HG02678 (cell line): ENCODE measurements around the gene ITPKA.
"Not testable (repeated sequence)": the region's sequence is repeated elsewhere in the genome, so short reads cannot be mapped to it uniquely, and the experiment has no call there.

Experiments used
- ATAC-seq: cut with Tn5 transposase; IDR thresholded peaks from one replicate; pipeline ENCODE4 v1.9.1; 2021; ENCODE audit warnings: mild to moderate bottlenecking, moderate library complexity; ENCODE audit not compliant: unreplicated experiment

ITPKA gene

GRCh38 chr15:41493205-41493901 lies at the start of gene ITPKA:
TSS of gene ITPKA (plus strand) at chr15:41493874. CDS start at chr15:41493928, 54 bp downstream.
- peak; percentile 72 for ATAC-seq

- no peak for ATAC-seq
These were observed 48.3 kb upstream of the ITPKA start for GRCh38 chr15:41445399-41445798.

- no peak for ATAC-seq
These were observed 31.4 kb upstream of the ITPKA start for GRCh38 chr15:41462084-41462795.

GRCh38 chr15:41464889-41465580 lies 28.6 kb upstream of the ITPKA start:
- no peak for ATAC-seq

- ATAC-seq, result no peak
These were observed 27.8 kb upstream of the ITPKA start for GRCh38 chr15:41465822-41466421.

- no peak for ATAC-seq
These were observed 27.0 kb upstream of the ITPKA start for GRCh38 chr15:41466711-41467110.

- not testable (repeated sequence) for ATAC-seq
These were observed 24.0 kb upstream of the ITPKA start for GRCh38 chr15:41469644-41470043.

GRCh38 chr15:41473418-41473817 lies 20.3 kb upstream of the ITPKA start:
- no peak for ATAC-seq

- ATAC-seq, result no peak
These were observed 19.2 kb upstream of the ITPKA start for GRCh38 chr15:41474436-41474835.

- ATAC-seq, result no peak
These were observed 18.7 kb upstream of the ITPKA start for GRCh38 chr15:41474941-41475340.

- ATAC-seq, result no peak
These were observed 17.1 kb upstream of the ITPKA start for GRCh38 chr15:41476416-41477048.

GRCh38 chr15:41480396-41481140 lies 13.1 kb upstream of the ITPKA start:
- no peak for ATAC-seq

- ATAC-seq, result no peak
These were observed 11.4 kb upstream of the ITPKA start for GRCh38 chr15:41482110-41482877.

GRCh38 chr15:41483115-41483514 lies 10.6 kb upstream of the ITPKA start:
- peak; percentile 75 for ATAC-seq

- no peak for ATAC-seq
These were observed 10.2 kb upstream of the ITPKA start for GRCh38 chr15:41483519-41483918.

- no peak for ATAC-seq
These were observed 8.6 kb upstream of the ITPKA start for GRCh38 chr15:41484937-41485625.

- no peak for ATAC-seq
These were observed 7.4 kb upstream of the ITPKA start for GRCh38 chr15:41486286-41486685.

GRCh38 chr15:41487381-41487780 lies 6.3 kb upstream of the ITPKA start:
- no peak for ATAC-seq

- no peak for ATAC-seq
These were observed 5.9 kb upstream of the ITPKA start for GRCh38 chr15:41487802-41488201.
